HepG2 (cell line): Measurements from ENCODE around the gene SLC25A38. TPM values are rescaled to one million over a fixed set of nuclear protein-coding genes. Genes with fewer than 3 reads are reported as not detected.

Source experiments
- NONO ChIP-seq, 2 experiments: fragments of 450-650 bp in 1 of 2; sonication (generic) in 1 of 2; formaldehyde crosslinking in 1 of 2; IDR thresholded peaks in 1 of 2; conservative IDR thresholded peaks in 1 of 2; 2 replicates each; pipeline versions ENCODE4 v1.6.1 to v1.8.0; 2017 to 2022; ENCODE audit warnings: mild to moderate bottlenecking in 1 of 2, missing genetic modification reagents in 1 of 2, moderate library complexity in 1 of 2
- RFXANK ChIP-seq: IDR thresholded peaks from 2 replicates; pipeline ENCODE4 v1.6.1; 2016
- SP140L ChIP-seq: sonication (generic); formaldehyde crosslinking; IDR thresholded peaks from 2 replicates; pipeline ENCODE4 v1.4.0; 2020; ENCODE audit warnings: missing genetic modification reagents, borderline replicate concordance
- TBX3 ChIP-seq: fragments of 450-650 bp; IDR thresholded peaks from 2 replicates; pipeline ENCODE4 v1.6.1; 2017; ENCODE audit warnings: antibody characterized with exemption, mild to moderate bottlenecking, inconsistent platforms, borderline replicate concordance
- WIZ ChIP-seq: sonication (generic); formaldehyde crosslinking; IDR thresholded peaks from 2 replicates; pipeline ENCODE4 v1.5.1; 2020; ENCODE audit warnings: mild to moderate bottlenecking, missing genetic modification reagents
- YY1 ChIP-seq: IDR thresholded peaks from 2 replicates; pipeline ENCODE4 v1.6.1; 2011; ENCODE audit warnings: low read length, low read depth, moderate library complexity, mild to moderate bottlenecking; ENCODE audit not compliant: insufficient read depth, insufficient replicate concordance
- ZC3H4 ChIP-seq: sonication (generic); formaldehyde crosslinking; IDR thresholded peaks from 2 replicates; pipeline ENCODE4 v1.4.0; 2020; ENCODE audit warnings: missing genetic modification reagents, borderline replicate concordance
- ZFP62 ChIP-seq: sonication (generic); formaldehyde crosslinking; IDR thresholded peaks from 2 replicates; pipeline ENCODE4 v1.4.0; 2020; ENCODE audit warnings: missing genetic modification reagents
- ZMYM2 ChIP-seq: sonication (generic); formaldehyde crosslinking; IDR thresholded peaks from 2 replicates; pipeline ENCODE4 v1.8.0; 2022; ENCODE audit warnings: mild to moderate bottlenecking, missing genetic modification reagents
- ZNF232 ChIP-seq: sonication (generic); formaldehyde crosslinking; IDR thresholded peaks from 2 replicates; pipeline ENCODE4 v1.4.0; 2020; ENCODE audit warnings: missing genetic modification reagents, borderline replicate concordance
- ZNF350 ChIP-seq: sonication (generic); formaldehyde crosslinking; IDR thresholded peaks from 2 replicates; pipeline ENCODE4 v1.4.0; 2020; ENCODE audit warnings: mild to moderate bottlenecking, low read depth, missing genetic modification reagents, borderline replicate concordance
- ZNF503 ChIP-seq: sonication (generic); formaldehyde crosslinking; IDR thresholded peaks from 2 replicates; pipeline ENCODE4 v1.4.0; 2020; ENCODE audit warnings: missing genetic modification reagents
- ZNF598 ChIP-seq: sonication (generic); formaldehyde crosslinking; IDR thresholded peaks from 2 replicates; pipeline ENCODE4 v1.5.1; 2020; ENCODE audit warnings: mild to moderate bottlenecking, missing genetic modification reagents, borderline replicate concordance
- ZNF710 ChIP-seq: sonication (generic); formaldehyde crosslinking; IDR thresholded peaks from 2 replicates; pipeline ENCODE4 v1.5.0; 2020; ENCODE audit warnings: mild to moderate bottlenecking, missing genetic modification reagents, borderline replicate concordance
- ZNF788 ChIP-seq: sonication (generic); formaldehyde crosslinking; IDR thresholded peaks from 2 replicates; pipeline ENCODE4 v1.5.0; 2020; ENCODE audit warnings: mild to moderate bottlenecking, missing genetic modification reagents, borderline replicate concordance
- ZNF800 ChIP-seq: sonication (generic); formaldehyde crosslinking; IDR thresholded peaks from 2 replicates; pipeline ENCODE4 v1.4.0; 2020; ENCODE audit warnings: missing genetic modification reagents
- polyA plus RNA-seq, 8 experiments: library from polyadenylated mRNA; depleted of rRNA in 3 of 8; stranded (reverse) in 7 of 8; unstranded in 1 of 8; fragments of >200 nt; fragmentation: Illumina TruSeq in 4 of 8; extraction: Trizol in 4 of 8; gene quantifications; 2 replicates each; pipeline versions ENCODE4 v1.2.1 to v1.2.3, GENCODE V29; 2011 to 2016; ENCODE audit warnings: low read depth in 4 of 8, missing spikeins in 1 of 8, mixed read lengths in 1 of 8; ENCODE audit not compliant: insufficient read depth in 1 of 8
- total RNA-seq, 5 experiments: library from RNA; depleted of rRNA; stranded (reverse); fragments of >200 nt; fragmentation: Illumina TruSeq; extraction: Trizol; gene quantifications; 2 replicates each; pipeline ENCODE4 v1.2.3, GENCODE V29; 2016; ENCODE audit warnings: low read depth in 1 of 5
- TF ChIP-seq, protein P1 (sequence below): sonication (generic); formaldehyde crosslinking; IDR thresholded peaks from 2 replicates; pipeline ENCODE4 v1.8.1; 2023; ENCODE audit warnings: missing genetic modification reagents, inconsistent platforms, borderline replicate concordance
- TF ChIP-seq, protein P2 (sequence below): IDR thresholded peaks from 2 replicates; pipeline ENCODE4 v1.6.1; 2016

The SLC25A38 gene
- total and polyA plus RNA-seq, 2 of the 13 experiments (the other 11 are each of a cell fraction or from before 2014, with no cell fraction given) = 32.5 to 35.4 TPM

DNA sequence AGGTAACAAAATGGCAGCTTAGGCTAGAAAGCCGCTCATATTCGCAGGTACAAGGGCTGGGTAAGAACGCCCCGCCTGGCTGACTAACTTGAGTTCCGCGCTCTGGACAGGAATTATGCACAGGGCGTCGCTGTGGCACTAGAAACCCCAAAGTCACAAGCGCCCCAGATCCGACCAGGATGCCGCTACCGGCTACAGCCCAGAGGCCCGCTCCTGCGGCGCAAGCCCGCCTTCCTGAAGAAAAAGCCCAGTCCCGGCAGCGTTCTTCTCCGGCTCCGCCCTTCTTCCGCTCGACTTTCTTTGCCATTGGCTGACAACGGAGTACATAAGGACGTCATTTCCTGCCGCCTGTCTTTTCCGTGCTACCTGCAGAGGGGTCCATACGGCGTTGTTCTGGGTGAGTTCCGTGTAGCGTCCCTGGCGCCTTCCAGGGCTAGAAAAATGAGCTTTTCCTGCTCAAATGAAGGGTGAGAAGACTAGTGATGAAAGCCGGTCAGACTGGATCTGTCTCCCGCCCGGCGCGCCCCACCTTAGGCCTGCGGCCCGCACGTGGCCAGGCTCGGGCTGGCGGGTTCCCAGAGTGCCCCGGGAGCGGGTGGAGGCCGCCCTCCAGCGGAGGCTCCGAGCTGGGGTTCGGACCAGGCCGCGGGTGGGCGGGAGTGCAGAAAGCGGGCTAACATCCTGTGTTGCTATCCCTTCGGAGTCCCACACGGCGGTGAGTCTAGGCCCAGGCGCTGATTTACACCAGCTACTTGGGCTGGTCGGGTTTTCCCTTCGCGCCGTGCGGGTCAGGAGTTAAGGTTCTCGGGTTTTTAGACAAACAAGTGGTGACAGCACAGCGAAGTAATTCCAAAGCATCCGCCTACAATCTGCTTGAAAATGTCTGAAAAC is 23.4 kb downstream of the SLC25A38 start, which contains the start of gene RPSA (continued):
- TF ChIP-seq, protein P1, sequence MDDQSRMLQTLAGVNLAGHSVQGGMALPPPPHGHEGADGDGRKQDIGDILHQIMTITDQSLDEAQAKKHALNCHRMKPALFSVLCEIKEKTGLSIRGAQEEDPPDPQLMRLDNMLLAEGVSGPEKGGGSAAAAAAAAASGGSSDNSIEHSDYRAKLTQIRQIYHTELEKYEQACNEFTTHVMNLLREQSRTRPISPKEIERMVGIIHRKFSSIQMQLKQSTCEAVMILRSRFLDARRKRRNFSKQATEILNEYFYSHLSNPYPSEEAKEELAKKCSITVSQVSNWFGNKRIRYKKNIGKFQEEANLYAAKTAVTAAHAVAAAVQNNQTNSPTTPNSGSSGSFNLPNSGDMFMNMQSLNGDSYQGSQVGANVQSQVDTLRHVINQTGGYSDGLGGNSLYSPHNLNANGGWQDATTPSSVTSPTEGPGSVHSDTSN = peak; percentile 68; the same call in 1 of the 2 replicates
- 0 out of 2 replicates have a peak, but pooled peaks have one; percentile 49 for TF ChIP-seq RFXANK (CRISPR knock-in tag)
- TF ChIP-seq ZNF598 (CRISPR knock-in tag) = peak; percentile 86; the same call in 1 of the 2 replicates
- peak; percentile 81; the same call in 1 of the 2 replicates for TF ChIP-seq ZNF232 (CRISPR knock-in tag)
- TF ChIP-seq ZNF710 = no peak; the same call in 1 of the 2 replicates
- no peak for TF ChIP-seq ZMYM2 (CRISPR knock-in tag)
- TF ChIP-seq ZNF503 (CRISPR knock-in tag) = peak; percentile 80
- TF ChIP-seq TBX3 = no peak
- peak; percentile 85 for TF ChIP-seq ZNF788 (CRISPR knock-in tag)
- no peak for TF ChIP-seq SP140L (CRISPR knock-in tag)
- peak; percentile 59; the same call in 1 of the 2 replicates for TF ChIP-seq WIZ (CRISPR knock-in tag)
- no peak for TF ChIP-seq NONO (IDR thresholded peaks at IDR 0.05)
- TF ChIP-seq NONO (CRISPR knock-in tag; conservative IDR thresholded peaks at IDR 0.05) = peak; percentile 93
- peak; percentile 76; the same call in 1 of the 2 replicates for TF ChIP-seq ZNF800 (CRISPR knock-in tag)
- TF ChIP-seq YY1 = peak; percentile 79
- no peak for TF ChIP-seq ZFP62 (CRISPR knock-in tag)
- TF ChIP-seq ZNF350 (CRISPR knock-in tag) = peak; percentile 87; the same call in 1 of the 2 replicates
- TF ChIP-seq, protein P2, sequence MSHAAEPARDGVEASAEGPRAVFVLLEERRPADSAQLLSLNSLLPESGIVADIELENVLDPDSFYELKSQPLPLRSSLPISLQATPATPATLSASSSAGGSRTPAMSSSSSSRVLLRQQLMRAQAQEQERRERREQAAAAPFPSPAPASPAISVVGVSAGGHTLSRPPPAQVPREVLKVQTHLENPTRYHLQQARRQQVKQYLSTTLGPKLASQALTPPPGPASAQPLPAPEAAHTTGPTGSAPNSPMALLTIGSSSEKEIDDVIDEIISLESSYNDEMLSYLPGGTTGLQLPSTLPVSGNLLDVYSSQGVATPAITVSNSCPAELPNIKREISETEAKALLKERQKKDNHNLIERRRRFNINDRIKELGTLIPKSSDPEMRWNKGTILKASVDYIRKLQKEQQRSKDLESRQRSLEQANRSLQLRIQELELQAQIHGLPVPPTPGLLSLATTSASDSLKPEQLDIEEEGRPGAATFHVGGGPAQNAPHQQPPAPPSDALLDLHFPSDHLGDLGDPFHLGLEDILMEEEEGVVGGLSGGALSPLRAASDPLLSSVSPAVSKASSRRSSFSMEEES = peak; percentile 45
- peak; percentile 48; the same call in 1 of the 2 replicates for TF ChIP-seq ZC3H4 (CRISPR knock-in tag)
